HepG2 (cell line): ENCODE data around the gene AGR3. TPM values are rescaled to one million over a fixed set of nuclear protein-coding genes. Genes with fewer than 3 reads are reported as not detected.

Source experiments
- DPF2 ChIP-seq: sonication (generic); formaldehyde crosslinking; IDR thresholded peaks from 2 replicates; pipeline ENCODE4 v1.4.0; 2020; ENCODE audit warnings: mild to moderate bottlenecking, low read depth, missing genetic modification reagents, borderline replicate concordance
- GTF3A ChIP-seq: sonication (generic); formaldehyde crosslinking; conservative IDR thresholded peaks from 2 replicates; pipeline ENCODE4 v1.4.0; 2020; ENCODE audit warnings: mild to moderate bottlenecking, missing genetic modification reagents
- KDM4B ChIP-seq: sonication (generic); formaldehyde crosslinking; IDR thresholded peaks from 2 replicates; pipeline ENCODE4 v1.4.0; 2020; ENCODE audit warnings: missing genetic modification reagents
- NFAT5 ChIP-seq: sonication (generic); formaldehyde crosslinking; IDR thresholded peaks from 2 replicates; pipeline ENCODE4 v1.4.0; 2020; ENCODE audit warnings: missing genetic modification reagents
- NFKBIZ ChIP-seq: IDR thresholded peaks from 2 replicates; pipeline ENCODE4 v1.6.1; 2018; ENCODE audit warnings: missing genetic modification reagents, missing compliant biosample characterization
- RCOR2 ChIP-seq: IDR thresholded peaks from 2 replicates; pipeline ENCODE4 v1.6.1; 2016; ENCODE audit warnings: missing biosample characterization, missing genetic modification reagents
- SCMH1 ChIP-seq: sonication (generic); formaldehyde crosslinking; IDR thresholded peaks from 2 replicates; pipeline ENCODE4 v1.9.0; 2021; ENCODE audit warnings: missing genetic modification reagents, mild to moderate bottlenecking, borderline replicate concordance
- XBP1 ChIP-seq: sonication (generic); formaldehyde crosslinking; IDR thresholded peaks from 2 replicates; pipeline ENCODE4 v1.5.0; 2020; ENCODE audit warnings: missing genetic modification reagents
- ZBTB3 ChIP-seq: sonication (generic); formaldehyde crosslinking; IDR thresholded peaks from 2 replicates; pipeline ENCODE4 v1.4.0; 2020; ENCODE audit warnings: low read depth, mild to moderate bottlenecking, moderate library complexity, missing genetic modification reagents, borderline replicate concordance
- ZFP62 ChIP-seq: sonication (generic); formaldehyde crosslinking; IDR thresholded peaks from 2 replicates; pipeline ENCODE4 v1.4.0; 2020; ENCODE audit warnings: missing genetic modification reagents
- ZFX ChIP-seq: sonication (generic); formaldehyde crosslinking; IDR thresholded peaks from 2 replicates; pipeline ENCODE4 v1.4.0; 2020; ENCODE audit warnings: mild to moderate bottlenecking, low read depth, missing genetic modification reagents, moderate library complexity
- ZNF160 ChIP-seq: sonication (generic); formaldehyde crosslinking; IDR thresholded peaks from 2 replicates; pipeline ENCODE4 v1.8.0; 2022; ENCODE audit warnings: mild to moderate bottlenecking, inconsistent platforms, missing genetic modification reagents
- ZNF512B ChIP-seq: sonication (generic); formaldehyde crosslinking; IDR thresholded peaks from 2 replicates; pipeline ENCODE4 v1.5.1; 2020; ENCODE audit warnings: missing genetic modification reagents, mild to moderate bottlenecking, borderline replicate concordance
- ZNF563 ChIP-seq: sonication (generic); formaldehyde crosslinking; IDR thresholded peaks from 2 replicates; pipeline ENCODE4 v1.8.0; 2022; ENCODE audit warnings: mild to moderate bottlenecking, moderate library complexity, missing genetic modification reagents
- polyA plus RNA-seq, 8 experiments: library from polyadenylated mRNA; depleted of rRNA in 3 of 8; stranded (reverse) in 7 of 8; unstranded in 1 of 8; fragments of >200 nt; fragmentation: Illumina TruSeq in 4 of 8; extraction: Trizol in 4 of 8; gene quantifications; 2 replicates each; pipeline versions ENCODE4 v1.2.1 to v1.2.3, GENCODE V29; 2011 to 2016; ENCODE audit warnings: low read depth in 4 of 8, missing spikeins in 1 of 8, mixed read lengths in 1 of 8; ENCODE audit not compliant: insufficient read depth in 1 of 8
- total RNA-seq, 5 experiments: library from RNA; depleted of rRNA; stranded (reverse); fragments of >200 nt; fragmentation: Illumina TruSeq; extraction: Trizol; gene quantifications; 2 replicates each; pipeline ENCODE4 v1.2.3, GENCODE V29; 2016; ENCODE audit warnings: low read depth in 1 of 5
- TF ChIP-seq, protein P1 (sequence below): sonication (generic); formaldehyde crosslinking; IDR thresholded peaks from 2 replicates; pipeline ENCODE4 v1.4.0; 2020; ENCODE audit warnings: mild to moderate bottlenecking, low read depth, missing genetic modification reagents
- TF ChIP-seq, protein P2 (sequence below): fragments of 450-650 bp; IDR thresholded peaks from 2 replicates; pipeline ENCODE4 v1.6.1; 2017

AGR3 gene
- total and polyA plus RNA-seq, 2 of the 13 experiments (the other 11 are each of a cell fraction or from before 2014, with no cell fraction given): not detected

DNA sequence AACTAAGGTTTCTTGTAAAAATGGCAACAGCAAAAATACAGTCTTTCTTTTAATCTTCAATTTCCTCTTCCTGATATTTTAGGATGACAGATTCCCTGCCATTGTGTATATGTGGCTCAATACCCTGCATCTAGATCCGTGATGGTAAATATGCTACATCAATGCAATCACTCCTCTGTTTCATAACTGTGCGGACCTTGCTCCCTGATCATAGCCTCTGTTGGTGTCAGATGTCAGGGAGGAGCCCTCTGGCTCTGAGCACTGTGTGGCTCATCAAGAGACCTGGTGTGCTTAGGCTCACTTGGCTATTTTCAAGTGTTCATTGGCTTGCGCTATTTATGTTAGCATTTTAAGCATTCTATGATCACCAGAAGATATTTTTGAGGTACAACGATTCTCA, 33.0 kb upstream of the AGR3 start (continued):
- peak; percentile 58; the same call in 1 of the 2 replicates for TF ChIP-seq NFKBIZ (CRISPR knock-in tag)
- TF ChIP-seq XBP1 (CRISPR knock-in tag): no peak
- TF ChIP-seq, protein P1, sequence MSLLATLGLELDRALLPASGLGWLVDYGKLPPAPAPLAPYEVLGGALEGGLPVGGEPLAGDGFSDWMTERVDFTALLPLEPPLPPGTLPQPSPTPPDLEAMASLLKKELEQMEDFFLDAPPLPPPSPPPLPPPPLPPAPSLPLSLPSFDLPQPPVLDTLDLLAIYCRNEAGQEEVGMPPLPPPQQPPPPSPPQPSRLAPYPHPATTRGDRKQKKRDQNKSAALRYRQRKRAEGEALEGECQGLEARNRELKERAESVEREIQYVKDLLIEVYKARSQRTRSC: no peak
- TF ChIP-seq KDM4B (CRISPR knock-in tag): no peak
- no peak for TF ChIP-seq ZNF563 (CRISPR knock-in tag)
- TF ChIP-seq ZFX (CRISPR knock-in tag): no peak
- 0 out of 2 replicates have a peak, but pooled peaks have one; percentile 51 for TF ChIP-seq DPF2 (CRISPR knock-in tag)
- TF ChIP-seq, protein P2, sequence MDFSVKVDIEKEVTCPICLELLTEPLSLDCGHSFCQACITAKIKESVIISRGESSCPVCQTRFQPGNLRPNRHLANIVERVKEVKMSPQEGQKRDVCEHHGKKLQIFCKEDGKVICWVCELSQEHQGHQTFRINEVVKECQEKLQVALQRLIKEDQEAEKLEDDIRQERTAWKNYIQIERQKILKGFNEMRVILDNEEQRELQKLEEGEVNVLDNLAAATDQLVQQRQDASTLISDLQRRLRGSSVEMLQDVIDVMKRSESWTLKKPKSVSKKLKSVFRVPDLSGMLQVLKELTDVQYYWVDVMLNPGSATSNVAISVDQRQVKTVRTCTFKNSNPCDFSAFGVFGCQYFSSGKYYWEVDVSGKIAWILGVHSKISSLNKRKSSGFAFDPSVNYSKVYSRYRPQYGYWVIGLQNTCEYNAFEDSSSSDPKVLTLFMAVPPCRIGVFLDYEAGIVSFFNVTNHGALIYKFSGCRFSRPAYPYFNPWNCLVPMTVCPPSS: no peak
- TF ChIP-seq SCMH1 (CRISPR knock-in tag): no peak
- peak; percentile 51; the same call in 1 of the 2 replicates for TF ChIP-seq RCOR2 (CRISPR knock-in tag)
- TF ChIP-seq ZFP62 (CRISPR knock-in tag): no peak
- no peak for TF ChIP-seq NFAT5 (CRISPR knock-in tag)
- TF ChIP-seq GTF3A (CRISPR knock-in tag): no peak
- TF ChIP-seq ZNF160 (CRISPR knock-in tag): no peak
- TF ChIP-seq ZBTB3 (CRISPR knock-in tag): no peak
- no peak for TF ChIP-seq ZNF512B
